GM23338 (cell line): ENCODE measurements around the gene PDIK1L. TPM values are rescaled to one million over a fixed set of nuclear protein-coding genes. Genes with fewer than 3 reads are reported as not detected.

ENCODE experiments used
- ATAC-seq: fragments of 200-7000 bp; cut with Tn5 transposase; 3 replicates; pipeline ENCODE4 v1.9.1; 2020
- DNase-seq: peaks from one replicate; pipeline ENCODE4 v3.0.0-alpha.2; 2015; ENCODE audit warnings: low spot score
- H2AFZ ChIP-seq: fragments of 200-600 bp; sonication (generic); 2 replicates; pipeline ENCODE4 v1.8.0; 2016; ENCODE audit warnings: antibody characterized with exemption, mild to moderate bottlenecking, moderate library complexity
- H3F3A ChIP-seq: fragments of 200-600 bp; sonication (generic); replicated peaks from 2 replicates; pipeline ENCODE4 v1.8.0; 2017; ENCODE audit warnings: antibody characterized with exemption, mixed run types, low read depth
- H3K27ac ChIP-seq: fragments of 200-600 bp; sonication (generic); 2 replicates; pipeline ENCODE4 v1.6.1; 2016; ENCODE audit warnings: low read depth
- H3K27me3 ChIP-seq: fragments of 200-600 bp; sonication (generic); 2 replicates; pipeline ENCODE4 v1.8.0; 2016; ENCODE audit warnings: mild to moderate bottlenecking, mixed run types, moderate library complexity; ENCODE audit not compliant: insufficient read depth
- H3K36me3 ChIP-seq: fragments of 200-600 bp; sonication (generic); 2 replicates; pipeline ENCODE4 v1.8.0; 2016; ENCODE audit warnings: mild to moderate bottlenecking; ENCODE audit not compliant: insufficient read depth
- H3K4me1 ChIP-seq: fragments of 200-600 bp; sonication (generic); 2 replicates; pipeline ENCODE4 v1.8.0; 2016; ENCODE audit warnings: mild to moderate bottlenecking, moderate library complexity; ENCODE audit not compliant: insufficient read depth
- H3K4me2 ChIP-seq: fragments of 200-600 bp; sonication (generic); 2 replicates; pipeline ENCODE4 v1.7.1; 2017; ENCODE audit warnings: mixed run types
- H3K4me3 ChIP-seq: fragments of 200-600 bp; sonication (generic); 2 replicates; pipeline ENCODE4 v1.6.1; 2016; ENCODE audit warnings: mixed run types
- H3K79me2 ChIP-seq: fragments of 200-600 bp; sonication (generic); replicated peaks from 2 replicates; pipeline ENCODE4 v1.8.0; 2017; ENCODE audit warnings: mild to moderate bottlenecking; ENCODE audit not compliant: insufficient read depth
- H3K9me2 ChIP-seq: fragments of 200-600 bp; sonication (generic); 2 replicates; pipeline ENCODE4 v1.8.0; 2017; ENCODE audit not compliant: insufficient read depth
- H4K20me1 ChIP-seq: fragments of 200-600 bp; sonication (generic); replicated peaks from 2 replicates; pipeline ENCODE4 v1.8.0; 2017; ENCODE audit warnings: mild to moderate bottlenecking; ENCODE audit not compliant: insufficient read depth
- H3K27ac Mint-ChIP-seq: 2 replicates; pipeline ENCODE4 v1.8.0; 2020; ENCODE audit warnings: inconsistent platforms, mild to moderate bottlenecking, moderate library complexity, mixed read lengths
- H3K27me3 Mint-ChIP-seq: 3 replicates; pipeline ENCODE4 v1.8.0; 2022; ENCODE audit warnings: low read depth, mild to moderate bottlenecking, moderate library complexity, mixed read lengths, inconsistent platforms; ENCODE audit not compliant: insufficient read depth, poor library complexity
- H3K36me3 Mint-ChIP-seq: 3 replicates; pipeline ENCODE4 v1.8.0; 2021; ENCODE audit warnings: low read depth, mild to moderate bottlenecking, inconsistent platforms, moderate library complexity, mixed read lengths
- H3K4me1 Mint-ChIP-seq: 3 replicates; pipeline ENCODE4 v1.8.0; 2020; ENCODE audit warnings: mild to moderate bottlenecking, inconsistent platforms, mixed read lengths
- H3K4me3 Mint-ChIP-seq: 3 replicates; pipeline ENCODE4 v1.8.0; 2021; ENCODE audit warnings: moderate library complexity, mild to moderate bottlenecking, inconsistent platforms, mixed read lengths
- H3K9me3 Mint-ChIP-seq: 3 replicates; pipeline ENCODE4 v1.8.0; 2020; ENCODE audit warnings: moderate library complexity, mild to moderate bottlenecking, inconsistent platforms, mixed read lengths
- CREB1 ChIP-seq: fragments of 250-450 bp; sonication (Bioruptor Pico); IDR thresholded peaks from 2 replicates; pipeline ENCODE4 v1.5.0; 2020; ENCODE audit warnings: low read depth, mild to moderate bottlenecking, moderate library complexity
- CTCF ChIP-seq, 2 experiments: fragments of 200-600 bp in 1 of 2; sonication (generic) in 1 of 2; conservative IDR thresholded peaks; 2 replicates each; pipeline versions ENCODE4 v1.5.1 to v1.6.1; 2016 to 2017; ENCODE audit warnings: antibody characterized with exemption in 2 of 2, low read depth in 2 of 2, mild to moderate bottlenecking in 2 of 2, moderate library complexity in 1 of 2
- EZH2 ChIP-seq: fragments of 200-600 bp; sonication (generic); IDR thresholded peaks from one replicate; pipeline ENCODE4 v1.8.0; 2017; ENCODE audit warnings: antibody characterized with exemption, mild to moderate bottlenecking, low read depth; ENCODE audit not compliant: unreplicated experiment
- EZH2phosphoT487 ChIP-seq: fragments of 200-600 bp; sonication (generic); IDR thresholded peaks from one replicate; pipeline ENCODE4 v1.8.1; 2018; ENCODE audit warnings: antibody characterized with exemption; ENCODE audit not compliant: unreplicated experiment
- JUNB ChIP-seq: IDR thresholded peaks from one replicate; pipeline ENCODE4 v1.6.1; 2016; ENCODE audit warnings: antibody characterized with exemption; ENCODE audit not compliant: unreplicated experiment
- NANOG ChIP-seq: IDR thresholded peaks from 2 replicates; pipeline ENCODE4 v1.6.1; 2016; ENCODE audit warnings: antibody characterized with exemption, borderline replicate concordance
- POLR2AphosphoS5 ChIP-seq: IDR thresholded peaks from 2 replicates; pipeline ENCODE4 v1.6.1; 2016; ENCODE audit warnings: antibody characterized with exemption, low read depth
- REST ChIP-seq: IDR thresholded peaks from one replicate; pipeline ENCODE4 v1.6.1; 2018; ENCODE audit warnings: antibody characterized with exemption; ENCODE audit not compliant: unreplicated experiment
- STAT1 ChIP-seq: IDR thresholded peaks from one replicate; pipeline ENCODE4 v1.6.1; 2016; ENCODE audit warnings: antibody characterized with exemption; ENCODE audit not compliant: unreplicated experiment
- ZNF114 ChIP-seq: fragments of 250-450 bp; sonication (Bioruptor Pico); IDR thresholded peaks from 2 replicates; pipeline ENCODE4 v1.5.0; 2020; ENCODE audit warnings: mild to moderate bottlenecking, moderate library complexity
- ZNF331 ChIP-seq: fragments of 250-450 bp; sonication (Bioruptor Pico); IDR thresholded peaks from 2 replicates; pipeline ENCODE4 v1.5.0; 2020; ENCODE audit warnings: low read depth, mild to moderate bottlenecking, moderate library complexity
- ZNF462 ChIP-seq: fragments of 250-450 bp; sonication (Bioruptor Pico); IDR thresholded peaks from 2 replicates; pipeline ENCODE4 v1.5.0; 2020; ENCODE audit warnings: mild to moderate bottlenecking, moderate library complexity
- polyA plus RNA-seq: library from polyadenylated mRNA; unstranded; fragments of >200 nt; fragmentation: Nextera tagmentation; extraction: Ambion mirVana; gene quantifications from 2 replicates; pipeline ENCODE4 v1.2.1, GENCODE V29; 2016
- total RNA-seq: library from RNA; depleted of rRNA; stranded (reverse); fragments of >200 nt; shearing (Covaris generic); gene quantifications from 2 replicates; pipeline ENCODE4 v1.2.3, GENCODE V29; 2014

Gene PDIK1L
- total and polyA plus RNA-seq, 2 experiments from 2014 or later, result 1.6 to 3.0 TPM

- H4K20me1 ChIP-seq, result no peaks in the 10 kb centered on the region
- no peaks in the 10 kb centered on the region for H3K36me3 Mint-ChIP-seq
- H3K4me1 ChIP-seq, result peaks cover 17% of the 10 kb centered on the region
- 0 out of 2 replicates have a peak, but pooled peaks cover 2% of the 10 kb centered on the region for H3F3A ChIP-seq
- H3K4me3 ChIP-seq, result no peak overlapping the region
- no peaks in the 10 kb centered on the region for H3K36me3 ChIP-seq
- no peak overlapping the region for H2AFZ ChIP-seq
- DNase-seq (no peak), ATAC-seq (no peak)
- no peak overlapping the region for H3K4me3 Mint-ChIP-seq
- no peaks in the 10 kb centered on the region for H3K79me2 ChIP-seq
- H3K9me3 Mint-ChIP-seq, result no peaks in the 10 kb centered on the region
- no peak overlapping the region for H3K27ac ChIP-seq
- peaks cover 10% of the 10 kb centered on the region for H3K27me3 Mint-ChIP-seq
- H3K4me2 ChIP-seq, result no peak overlapping the region
- no peak overlapping the region for H3K27ac Mint-ChIP-seq
- H3K4me1 Mint-ChIP-seq, result peaks cover 16% of the 10 kb centered on the region
- no peaks in the 10 kb centered on the region for H3K9me2 ChIP-seq
- TF ChIP-seq EZH2phosphoT487 (no peak), REST (no peak), NANOG (no peak), EZH2 (no peak), STAT1 (no peak), POLR2AphosphoS5 (no peak), CTCF (conservative IDR thresholded peaks at IDR 0.05; ENCODE audit: low read depth in 2 of 2) (no peak), JUNB (no peak), ZNF331 (CRISPR knock-in tag) (no peak), ZNF114 (no peak), CREB1 (CRISPR knock-in tag) (no peak), ZNF462 (CRISPR knock-in tag) (no peak)
- no peaks in the 10 kb centered on the region; the same call in 1 of the 2 replicates for H3K27me3 ChIP-seq
These were observed 13.0 kb upstream of the PDIK1L start for GRCh38 chr1:26098602-26099001.
